Measurements from ENCODE around the gene TEX14.
"Not testable (repeated sequence)": the region's sequence is repeated elsewhere in the genome, so short reads cannot be mapped to it uniquely, and the experiment has no call there.

The TEX14 gene

GRCh38 chr17:58595194-58595792, 96.6 kb downstream of the TEX14 start:
- DNase-seq = no peak

DNA sequence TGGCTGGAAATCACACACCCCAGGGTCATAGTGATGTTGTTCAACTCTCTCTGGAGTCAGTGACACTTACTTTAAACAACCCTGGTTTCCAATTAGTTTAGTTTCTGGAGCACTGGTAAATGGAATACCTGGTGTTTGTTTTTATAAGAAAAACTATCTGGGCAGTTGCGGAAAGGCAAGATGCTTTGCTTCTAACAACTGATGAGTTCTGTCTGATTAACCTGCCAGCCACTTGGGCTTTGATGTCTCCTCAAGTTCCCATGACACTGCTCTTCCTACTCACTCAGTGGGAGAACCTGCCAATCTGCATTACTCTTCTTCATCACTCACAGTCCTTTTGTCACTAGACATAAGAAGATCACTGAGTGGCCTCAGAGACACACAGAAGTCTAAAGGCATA, 98.7 kb downstream of the TEX14 start:
- no peak for DNase-seq

- no peak for DNase-seq
Measured at GRCh38 chr17:58591455-58591854, 100.4 kb downstream of the TEX14 start.

DNA sequence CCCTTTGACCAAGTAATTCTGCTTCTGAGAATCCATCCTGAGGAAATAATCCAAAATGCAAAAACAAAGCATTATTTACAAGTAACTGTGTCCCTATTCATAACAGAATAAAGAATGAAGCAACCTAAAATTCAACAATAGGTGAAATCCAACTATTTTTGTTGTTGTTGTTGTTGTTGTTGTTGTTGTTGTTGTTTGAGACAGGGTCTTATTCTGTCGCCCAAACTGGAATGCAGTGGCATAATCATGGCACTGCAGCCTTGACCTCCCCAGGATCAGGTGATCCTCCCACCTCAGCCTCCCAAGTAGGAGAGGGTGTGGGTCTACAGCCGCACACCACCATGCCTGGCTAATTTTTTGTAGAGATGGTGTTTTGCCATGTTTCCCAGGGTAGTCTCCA, 101.5 kb downstream of the TEX14 start:
- no peak for DNase-seq

DNA sequence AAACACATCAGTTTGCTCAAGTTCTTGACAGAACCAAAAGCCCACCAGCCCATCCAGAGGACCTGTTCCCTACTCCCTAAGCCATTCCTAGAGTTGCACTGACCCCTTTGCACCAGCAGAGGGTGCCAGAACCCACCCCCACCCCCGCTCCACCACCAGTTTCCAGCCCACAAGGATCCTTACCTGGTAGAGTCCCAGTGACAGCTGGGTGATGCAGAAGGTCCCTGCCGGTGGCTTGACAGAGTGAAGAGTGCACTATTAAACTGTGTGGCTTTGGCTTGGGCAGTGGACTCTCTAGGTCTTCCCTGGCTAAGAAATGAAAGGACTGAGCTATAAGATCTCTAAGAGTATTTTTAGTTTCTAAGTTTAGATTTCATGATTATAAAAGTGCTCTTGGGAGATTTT, 104.1 kb downstream of the TEX14 start:
- peak; percentile 44 for DNase-seq

GRCh38 chr17:58586009-58586644, 105.7 kb downstream of the TEX14 start:
- DNase-seq = no peak

GRCh38 chr17:58585554-58585953, 106.3 kb downstream of the TEX14 start:
- no peak for DNase-seq

GRCh38 chr17:58583486-58583885, 108.4 kb downstream of the TEX14 start:
- no peak for DNase-seq

- DNase-seq = not testable (repeated sequence)
Measured at GRCh38 chr17:58582718-58583117, 109.1 kb downstream of the TEX14 start.

DNA sequence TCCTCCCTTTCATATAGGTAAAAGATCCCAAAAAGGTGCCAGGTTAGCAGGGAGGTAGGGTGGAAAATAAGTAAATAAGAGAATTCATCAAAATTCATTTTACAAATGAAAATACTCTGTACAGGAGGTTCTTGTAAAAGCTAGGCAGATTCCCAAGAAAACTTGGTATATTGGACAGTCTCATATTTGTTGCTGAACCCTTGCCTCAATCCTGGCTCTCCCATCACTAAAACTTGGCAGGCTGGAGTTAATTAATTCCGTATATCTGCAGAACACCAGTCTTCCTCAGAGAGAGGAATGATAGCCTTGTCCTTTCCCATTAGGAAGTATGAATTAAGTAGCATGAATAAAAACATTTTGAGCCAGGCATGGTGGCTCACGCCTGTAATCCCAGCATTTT, 111.2 kb downstream of the TEX14 start:
- DNase-seq = no peak

GRCh38 chr17:58577696-58578095, 114.1 kb downstream of the TEX14 start:
- peak; percentile 35 for DNase-seq

GRCh38 chr17:58576679-58577367, 115.0 kb downstream of the TEX14 start:
- DNase-seq = no peak

- no peak for DNase-seq
Measured at GRCh38 chr17:58575511-58575910, 116.3 kb downstream of the TEX14 start.

- no peak for DNase-seq
Measured at GRCh38 chr17:58574025-58574424, 117.8 kb downstream of the TEX14 start.

- no peak for DNase-seq
Measured at GRCh38 chr17:58572846-58573245, 119.0 kb downstream of the TEX14 start.

- DNase-seq = no peak
Measured at GRCh38 chr17:58570758-58571157, 121.1 kb downstream of the TEX14 start.

DNA sequence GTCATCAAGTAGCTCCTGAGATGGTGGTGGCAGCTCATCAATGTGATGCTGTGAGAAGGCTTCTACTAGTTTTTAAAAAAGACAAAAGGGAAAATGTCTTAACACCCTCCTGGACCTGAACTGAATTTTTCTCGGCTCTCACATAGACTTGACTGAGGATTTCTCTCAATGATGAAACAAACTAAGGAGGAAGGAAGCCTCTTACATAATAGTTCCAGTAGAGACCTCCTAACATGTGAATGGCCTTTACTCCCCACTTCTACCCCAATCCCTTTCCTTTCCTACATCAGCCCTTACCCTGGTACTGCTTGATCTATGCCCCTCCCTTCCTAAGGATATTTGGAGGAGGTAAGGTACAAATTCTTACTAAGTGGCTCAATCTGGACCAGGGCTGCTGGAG, 122.6 kb downstream of the TEX14 start:
- no peak for DNase-seq

- no peak for DNase-seq
Measured at GRCh38 chr17:58568044-58568799, 123.6 kb downstream of the TEX14 start.

- DNase-seq = no peak
Measured at GRCh38 chr17:58565389-58566311, 126.2 kb downstream of the TEX14 start.

- DNase-seq = no peak
Measured at GRCh38 chr17:58564971-58565370, 126.9 kb downstream of the TEX14 start.

DNA sequence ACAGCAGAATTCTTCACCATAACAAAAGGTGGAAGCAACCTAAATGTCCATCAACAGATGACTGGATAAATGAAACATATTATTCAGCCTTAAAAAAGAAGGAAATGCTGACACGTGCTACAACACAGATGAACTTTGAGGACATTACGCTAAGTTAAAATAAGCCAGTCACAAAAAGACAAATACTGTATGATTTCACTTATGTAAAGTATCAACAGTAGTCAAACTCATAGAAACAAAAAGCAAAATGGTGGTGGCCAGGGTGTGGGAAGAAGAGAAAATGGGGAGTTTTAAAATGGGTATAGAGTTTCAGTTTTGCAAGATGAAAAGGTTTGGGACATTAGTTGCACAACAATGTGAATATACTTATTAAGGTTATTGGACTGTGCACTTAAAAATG, 127.6 kb downstream of the TEX14 start:
- no peak for DNase-seq

GRCh38 chr17:58560511-58560910, 131.3 kb downstream of the TEX14 start:
- DNase-seq = no peak

All from T-helper 9 cell (primary cell).